ENCODE results near the gene BTBD7.

The BTBD7 gene

DNA sequence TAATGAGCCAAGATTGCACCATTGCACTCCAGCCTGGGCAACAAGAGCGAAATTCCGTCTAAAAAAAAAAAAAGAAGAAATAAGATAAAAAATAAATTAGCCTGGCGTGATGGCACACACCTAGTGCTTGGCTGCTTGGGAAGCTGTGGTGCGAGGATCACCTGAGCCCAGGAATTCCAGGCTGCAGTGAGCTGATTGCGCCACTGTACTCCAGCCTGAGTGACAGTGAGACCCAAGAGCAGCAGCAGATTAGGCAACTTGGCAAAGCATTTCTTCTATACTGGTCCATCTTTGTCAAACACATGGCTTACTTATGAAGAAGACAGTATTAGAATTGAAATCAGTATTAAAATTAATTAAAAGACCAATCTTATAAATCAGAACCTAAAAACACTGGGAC, 132.3 kb downstream of the BTBD7 start:
- DNase-seq (ENCODE audit: low read depth in 2 of 2), result no peak

DNA sequence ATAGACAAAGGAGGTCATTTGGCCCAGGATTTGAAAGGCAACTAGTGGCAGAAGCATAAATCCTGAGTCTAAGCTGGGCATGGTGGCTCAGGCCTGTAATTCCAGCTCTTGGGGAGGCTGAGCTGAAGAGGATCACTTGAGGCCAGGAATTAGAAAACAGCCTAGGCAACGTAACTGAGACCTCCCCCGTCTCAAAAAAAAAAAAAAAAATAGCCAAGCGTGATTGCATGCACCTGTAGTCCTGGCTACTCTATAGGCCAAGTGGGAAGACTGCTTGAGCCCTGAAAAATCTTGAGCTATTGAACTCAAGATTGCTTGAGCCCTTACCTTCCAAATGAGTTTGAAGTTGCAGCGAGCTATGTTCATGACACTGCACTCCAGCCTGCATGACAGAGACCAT, 133.8 kb downstream of the BTBD7 start:
- no peak for DNase-seq (ENCODE audit: low read depth in 2 of 2)

DNA sequence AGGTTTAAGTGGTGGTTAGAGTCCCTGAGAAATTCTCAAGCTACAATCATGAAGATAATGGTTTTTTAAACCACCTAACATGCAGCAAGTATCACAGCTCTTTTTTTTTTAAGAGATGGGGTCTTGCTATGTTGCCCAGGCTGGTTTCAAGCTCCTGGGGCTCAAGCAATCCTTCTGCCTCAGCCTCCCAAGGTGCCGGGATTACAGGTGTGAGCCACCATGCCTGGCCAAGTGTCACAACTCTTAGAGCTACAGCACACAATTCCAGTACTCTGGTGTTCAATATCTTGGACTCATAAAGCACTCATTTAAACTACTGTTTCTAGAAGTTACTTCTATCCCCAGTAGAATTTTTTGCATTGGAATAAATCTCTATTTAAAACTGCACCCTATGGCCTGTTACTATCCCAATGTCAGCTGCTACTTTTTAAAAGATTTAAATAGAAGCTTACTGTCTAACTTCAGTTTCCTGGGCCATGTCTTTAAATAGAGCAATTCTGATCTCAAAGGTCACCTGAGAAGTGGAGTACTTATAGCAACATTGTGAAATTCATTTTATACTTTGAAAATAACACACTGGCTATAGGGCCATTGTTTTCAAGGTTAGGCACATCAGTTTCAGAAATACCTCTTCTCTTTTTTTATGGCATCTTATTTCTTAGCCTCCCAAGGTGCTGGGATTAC, 137.4 kb downstream of the BTBD7 start:
- no peak for DNase-seq (ENCODE audit: low read depth in 2 of 2)
